ENCODE results near the gene ZNF669. TPM values are rescaled to one million over a fixed set of nuclear protein-coding genes. Genes with fewer than 3 reads are reported as not detected.

Gene ZNF669
- total RNA-seq, 2 experiments from 2014 or later, result 13.2 to 15.1 TPM

DNA sequence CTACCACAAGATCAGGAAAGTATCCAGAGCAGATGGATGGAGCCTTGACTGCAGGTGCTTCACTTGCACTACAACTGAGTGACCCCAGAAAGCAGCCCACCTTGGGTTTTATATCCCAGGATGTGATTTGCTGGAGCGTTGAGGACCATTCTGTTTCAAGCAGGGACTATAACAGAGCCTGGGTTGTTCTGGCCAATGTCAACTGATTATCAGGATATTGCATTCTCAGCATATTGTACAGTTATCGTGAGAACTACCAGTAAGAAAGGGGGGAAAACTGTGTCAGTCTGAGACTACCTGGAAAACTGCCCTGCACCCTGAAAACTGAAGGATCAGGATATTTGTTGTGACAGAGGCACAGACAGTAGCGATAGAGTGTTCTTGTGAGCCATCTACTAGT lies 8.0 kb downstream of the ZNF669 start:
- CTCF ChIA-PET, result no interaction called here
- intact Hi-C loops (cut with DNase I, micrococcal nuclease), result no loop called here
- no peak overlapping the region for H3K4me3 Mint-ChIP-seq
- ATAC-seq (ENCODE audit: poor library complexity) (no peak), DNase-seq (no peak)
- H3K27me3 Mint-ChIP-seq, result no peaks in the 10 kb centered on the region
- Histone ChIP-seq H3K9me3 (ENCODE audit: control insufficient read depth in 1 of 2, insufficient read depth in 1 of 2, low read length in 2 of 2) (peaks cover 35 to 70% of the 10 kb centered on the region in 2 experiments), H3K4me3 (ENCODE audit: low read length) (no peak overlapping the region), H3K27me3 (ENCODE audit: control insufficient read depth in 1 of 2, insufficient read depth in 2 of 2, low read length in 2 of 2) (no peaks in the 10 kb centered on the region), H3K4me1 (ENCODE audit: insufficient read depth, low read length) (no peaks in the 10 kb centered on the region), H3K27ac (ENCODE audit: low read depth in 1 of 2, low read length in 2 of 2) (no peak overlapping the region), H3K36me3 (ENCODE audit: insufficient read depth, low read length) (peaks cover 12% of the 10 kb centered on the region)
- TF ChIP-seq CTCF (IDR thresholded peaks at IDR 0.05), result no peak
- H3K9me3 Mint-ChIP-seq, result peaks cover 19% of the 10 kb centered on the region
- H3K27ac Mint-ChIP-seq, result no peak overlapping the region
- POLR2A ChIA-PET, result no interaction called here
- H3K4me1 Mint-ChIP-seq (ENCODE audit: low read depth), result no peaks in the 10 kb centered on the region
- peaks cover 55% of the 10 kb centered on the region for H3K36me3 Mint-ChIP-seq (ENCODE audit: low read depth)

DNA sequence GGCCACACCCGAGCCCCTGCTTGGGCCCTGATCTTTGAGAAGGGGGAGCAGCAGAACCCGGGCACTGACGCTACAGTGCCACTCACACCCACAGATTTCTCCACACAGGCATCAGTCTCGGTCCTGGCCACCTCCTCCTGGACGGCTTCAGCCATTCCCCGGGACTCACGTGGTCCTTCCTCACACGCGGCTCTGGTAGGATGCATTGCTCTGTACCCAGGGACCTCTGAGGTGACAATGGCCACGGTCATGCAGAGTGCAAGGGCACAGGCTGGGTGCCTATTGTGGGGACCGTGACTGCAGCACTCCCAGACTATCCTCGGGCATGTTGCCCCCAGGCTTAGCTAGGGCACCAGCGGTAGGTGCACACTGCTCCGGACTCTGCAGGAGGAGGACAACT lies 13.7 kb downstream of the ZNF669 start:
- no peaks in the 10 kb centered on the region for H3K36me3 ChIP-seq (ENCODE audit: insufficient read depth, low read length)
- Mint-ChIP-seq H3K36me3 (ENCODE audit: low read depth) (no peaks in the 10 kb centered on the region), H3K27me3 (no peaks in the 10 kb centered on the region), H3K4me3 (no peak overlapping the region), H3K9me3 (no peaks in the 10 kb centered on the region), H3K4me1 (ENCODE audit: low read depth) (no peaks in the 10 kb centered on the region), H3K27ac (no peak overlapping the region)
- no peak for TF ChIP-seq CTCF (IDR thresholded peaks at IDR 0.05)
- no peak overlapping the region for H3K4me3 ChIP-seq (ENCODE audit: low read length)
- DNase-seq (no peak), ATAC-seq (ENCODE audit: poor library complexity) (no peak)
- H3K27me3 ChIP-seq (ENCODE audit: control insufficient read depth in 1 of 2, insufficient read depth in 2 of 2, low read length in 2 of 2), result peaks cover 0 to 3% of the 10 kb centered on the region in 2 experiments
- no peaks in the 10 kb centered on the region for H3K4me1 ChIP-seq (ENCODE audit: insufficient read depth, low read length)
- peaks cover 21 to 35% of the 10 kb centered on the region in 2 experiments for H3K9me3 ChIP-seq (ENCODE audit: control insufficient read depth in 1 of 2, insufficient read depth in 1 of 2, low read length in 2 of 2)
- ChIA-PET POLR2A (no interaction called here), CTCF (no interaction called here)
- intact Hi-C loops (cut with DNase I, micrococcal nuclease), result no loop called here
- H3K27ac ChIP-seq (ENCODE audit: low read depth in 1 of 2, low read length in 2 of 2), result no peak overlapping the region

DNA sequence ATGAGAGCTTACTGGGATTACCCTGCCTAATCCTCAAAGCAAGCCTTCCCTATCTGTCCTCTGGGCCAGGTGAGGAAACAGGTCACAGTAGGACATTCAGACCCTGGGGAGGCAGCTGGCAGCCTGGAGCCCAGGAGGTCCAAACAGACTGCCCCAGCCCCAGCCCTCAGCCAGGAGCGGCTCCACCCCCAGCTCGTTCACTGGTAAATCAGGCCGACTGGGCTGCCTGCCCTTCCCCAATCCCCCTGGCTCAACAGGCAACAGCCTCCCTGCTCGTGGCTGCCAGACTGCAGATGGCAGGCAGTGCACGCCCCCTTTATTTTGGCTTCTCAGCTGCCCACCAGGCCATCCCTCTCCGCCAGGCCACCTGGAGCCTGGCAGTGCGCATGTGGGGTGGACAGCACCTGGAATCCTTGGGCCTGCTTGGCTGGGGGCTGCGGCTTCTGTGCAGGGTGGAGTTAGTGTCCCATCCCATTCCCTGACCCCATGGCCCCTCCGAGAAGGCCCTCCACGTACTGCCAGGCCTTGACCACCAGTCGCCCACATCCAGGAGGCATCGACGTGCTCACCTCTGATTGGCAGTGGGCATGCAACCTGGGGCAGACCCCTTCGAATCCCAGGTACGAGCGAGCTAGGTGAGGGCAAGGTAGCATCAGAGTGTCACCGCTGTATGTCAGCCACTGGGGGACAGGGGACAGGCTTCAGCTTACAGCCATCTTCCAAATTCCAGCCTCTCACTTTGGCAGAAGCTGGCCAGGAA lies 14.4 kb downstream of the ZNF669 start:
- Histone ChIP-seq H3K4me1 (ENCODE audit: insufficient read depth, low read length) (no peaks in the 10 kb centered on the region), H3K4me3 (ENCODE audit: low read length) (no peak overlapping the region), H3K9me3 (ENCODE audit: control insufficient read depth in 1 of 2, insufficient read depth in 1 of 2, low read length in 2 of 2) (peaks cover 17 to 40% of the 10 kb centered on the region in 2 experiments), H3K36me3 (ENCODE audit: insufficient read depth, low read length) (no peaks in the 10 kb centered on the region), H3K27me3 (ENCODE audit: control insufficient read depth in 1 of 2, insufficient read depth in 2 of 2, low read length in 2 of 2) (peaks cover 0 to 3% of the 10 kb centered on the region in 2 experiments), H3K27ac (ENCODE audit: low read depth in 1 of 2, low read length in 2 of 2) (no peak overlapping the region)
- ATAC-seq (ENCODE audit: poor library complexity), result no peak
- no peaks in the 10 kb centered on the region for H3K36me3 Mint-ChIP-seq (ENCODE audit: low read depth)
- H3K4me3 Mint-ChIP-seq, result no peak overlapping the region
- ChIA-PET CTCF (no interaction called here), POLR2A (no interaction called here)
- no peak overlapping the region for H3K27ac Mint-ChIP-seq
- no peaks in the 10 kb centered on the region for H3K4me1 Mint-ChIP-seq (ENCODE audit: low read depth)
- no peak for TF ChIP-seq CTCF (IDR thresholded peaks at IDR 0.05)
- intact Hi-C loops (cut with DNase I, micrococcal nuclease), result no loop called here
- no peaks in the 10 kb centered on the region for H3K9me3 Mint-ChIP-seq
- H3K27me3 Mint-ChIP-seq, result peaks cover 3% of the 10 kb centered on the region
- no peak for DNase-seq

All from CD4-positive, alpha-beta T cell (primary cell).